Stomach (tissue), 4 donors: Measurements from ENCODE around the gene RAB22A.

ENCODE experiments used
- EP300 ChIP-seq: sonication (generic); formaldehyde crosslinking; IDR thresholded peaks from one replicate; pipeline ENCODE4 v1.6.1; 2017; ENCODE audit warnings: antibody characterized with exemption
- POLR2A ChIP-seq, 4 donors: fragments of 450-650 bp; IDR thresholded peaks; one replicate each; pipeline ENCODE4 v1.6.1; 2016; ENCODE audit warnings: antibody characterized with exemption in 4 of 4, control low read depth in 2 of 4, mild to moderate bottlenecking in 1 of 4, moderate library complexity in 1 of 4

DNA sequence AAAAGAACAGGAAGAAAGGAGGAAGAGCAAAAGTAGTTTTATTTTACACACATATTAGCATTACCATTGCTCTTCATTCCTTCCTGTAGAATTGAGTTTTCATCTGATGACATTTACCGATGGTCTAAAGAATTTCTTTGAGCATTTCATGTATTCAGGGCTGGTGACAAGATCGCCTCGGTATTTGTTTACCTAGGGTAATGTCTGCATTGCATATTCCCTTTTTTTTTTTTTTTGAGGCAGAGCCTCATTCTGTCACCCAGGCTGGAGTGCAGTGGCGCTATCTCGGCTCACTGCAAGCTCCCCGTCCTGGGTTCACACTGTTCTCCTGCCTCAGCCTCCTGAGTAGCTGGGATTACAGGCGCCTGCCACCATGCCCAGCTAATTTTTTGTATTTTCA lies 19.3 kb downstream of the RAB22A start:
- TF ChIP-seq POLR2A (IDR thresholded peaks at IDR 0.05) (no peak), EP300 (no peak)
